22Rv1 (cell line): ENCODE results near the gene ANKRD17.

Experiments used
- H3K27ac ChIP-seq: fragments of 450-650 bp; 2 replicates; pipeline ENCODE4 v1.5.1; 2017
- ZFX ChIP-seq: fragments of 450-650 bp; IDR thresholded peaks from 2 replicates; pipeline ENCODE4 v1.6.1; 2017; ENCODE audit warnings: antibody characterized with exemption, borderline replicate concordance
- TF ChIP-seq, protein P1 (sequence below): fragments of 450-650 bp; IDR thresholded peaks from 2 replicates; pipeline ENCODE4 v1.5.1; 2017; ENCODE audit warnings: mild to moderate bottlenecking

The ANKRD17 gene

DNA sequence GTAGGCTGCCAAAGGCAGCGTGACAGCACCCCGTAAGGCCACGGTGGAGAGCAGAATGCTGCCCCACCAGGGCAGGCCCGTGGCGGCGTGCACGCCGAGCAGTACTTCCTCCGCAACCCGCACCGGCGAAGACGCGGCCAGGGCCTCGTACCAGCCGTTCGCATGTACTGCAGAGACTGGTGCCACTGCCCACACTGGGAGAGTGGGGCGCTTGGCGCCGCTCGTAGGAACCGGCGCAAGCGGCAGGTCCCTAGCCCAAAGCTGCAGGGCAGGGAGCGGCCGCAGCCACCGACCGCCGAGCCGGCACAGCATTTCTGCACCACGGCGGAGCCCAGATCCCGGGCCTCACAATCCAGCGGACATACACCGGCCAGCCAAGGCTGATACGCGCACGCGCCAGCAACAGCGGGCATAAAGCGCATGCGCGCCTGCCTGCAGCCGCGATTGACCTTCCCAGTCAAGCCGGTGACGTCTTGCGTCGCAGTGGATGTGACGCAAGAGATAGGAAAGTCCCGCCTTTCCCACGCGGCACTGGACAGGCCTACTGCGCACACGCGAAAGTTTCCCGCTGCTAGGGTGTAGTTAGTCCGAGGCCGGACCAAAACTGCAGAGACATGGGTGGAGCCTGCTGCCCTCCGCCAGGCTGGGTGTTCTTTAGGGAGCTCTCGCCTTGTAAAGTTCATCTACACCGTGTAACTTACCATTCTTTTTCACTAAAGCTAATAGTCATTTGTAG lies 189.1 kb downstream of the ANKRD17 start, which contains the start of gene COX18:
COX18 (minus strand) TSS at position 379 of the 736 bp plus-strand sequence; CDS start at position 312, 67 bp downstream.
- H3K27ac ChIP-seq = peak within 1 kb of the TSS; percentile 97
- TF ChIP-seq, protein P1, sequence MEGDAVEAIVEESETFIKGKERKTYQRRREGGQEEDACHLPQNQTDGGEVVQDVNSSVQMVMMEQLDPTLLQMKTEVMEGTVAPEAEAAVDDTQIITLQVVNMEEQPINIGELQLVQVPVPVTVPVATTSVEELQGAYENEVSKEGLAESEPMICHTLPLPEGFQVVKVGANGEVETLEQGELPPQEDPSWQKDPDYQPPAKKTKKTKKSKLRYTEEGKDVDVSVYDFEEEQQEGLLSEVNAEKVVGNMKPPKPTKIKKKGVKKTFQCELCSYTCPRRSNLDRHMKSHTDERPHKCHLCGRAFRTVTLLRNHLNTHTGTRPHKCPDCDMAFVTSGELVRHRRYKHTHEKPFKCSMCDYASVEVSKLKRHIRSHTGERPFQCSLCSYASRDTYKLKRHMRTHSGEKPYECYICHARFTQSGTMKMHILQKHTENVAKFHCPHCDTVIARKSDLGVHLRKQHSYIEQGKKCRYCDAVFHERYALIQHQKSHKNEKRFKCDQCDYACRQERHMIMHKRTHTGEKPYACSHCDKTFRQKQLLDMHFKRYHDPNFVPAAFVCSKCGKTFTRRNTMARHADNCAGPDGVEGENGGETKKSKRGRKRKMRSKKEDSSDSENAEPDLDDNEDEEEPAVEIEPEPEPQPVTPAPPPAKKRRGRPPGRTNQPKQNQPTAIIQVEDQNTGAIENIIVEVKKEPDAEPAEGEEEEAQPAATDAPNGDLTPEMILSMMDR = 0 out of 2 replicates have a peak, but pooled peaks have one; percentile 9
- no peak for TF ChIP-seq ZFX

DNA sequence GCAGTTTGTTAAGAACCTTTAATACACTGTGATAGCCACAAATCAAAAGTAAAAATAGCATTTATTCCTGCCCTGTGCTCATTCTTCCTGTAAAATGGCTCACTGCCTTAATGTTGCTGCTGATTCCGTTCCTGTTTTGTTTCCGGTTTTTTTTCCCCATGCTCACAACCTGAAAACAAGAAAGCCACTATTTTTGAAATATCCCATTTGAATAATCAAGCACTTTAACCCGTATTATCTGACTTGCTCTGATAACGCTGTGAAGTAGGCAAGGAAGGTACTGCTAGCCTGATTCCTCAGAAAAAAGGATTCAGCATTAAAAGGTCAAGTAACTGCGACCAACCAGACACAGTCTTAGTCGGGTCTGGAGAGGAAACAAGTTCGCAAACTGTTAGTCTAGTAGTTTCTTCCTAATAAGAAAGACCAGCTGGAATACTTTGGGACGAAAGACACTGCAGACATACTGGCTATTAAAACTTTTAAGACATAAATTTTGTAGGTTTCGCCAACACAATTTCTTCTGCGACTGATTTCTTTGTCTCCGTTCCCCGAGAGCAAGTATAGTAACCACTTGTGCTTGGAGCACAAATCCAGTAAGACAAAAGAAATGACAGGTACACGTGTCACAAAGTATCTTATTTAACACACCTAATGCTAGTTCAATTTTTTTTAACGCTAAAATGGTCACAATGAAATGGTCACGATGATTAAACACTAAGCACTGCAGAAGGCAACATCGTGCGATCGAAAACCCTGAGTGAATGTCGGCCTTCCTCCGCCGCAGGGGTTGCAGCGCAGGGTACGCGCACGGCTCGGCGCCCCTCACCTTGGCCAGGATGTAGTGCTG lies 189.9 kb downstream of the ANKRD17 start:
- peak overlapping the region; percentile 97 for H3K27ac ChIP-seq
- TF ChIP-seq ZFX = no peak
- TF ChIP-seq, protein P1 = no peak

DNA sequence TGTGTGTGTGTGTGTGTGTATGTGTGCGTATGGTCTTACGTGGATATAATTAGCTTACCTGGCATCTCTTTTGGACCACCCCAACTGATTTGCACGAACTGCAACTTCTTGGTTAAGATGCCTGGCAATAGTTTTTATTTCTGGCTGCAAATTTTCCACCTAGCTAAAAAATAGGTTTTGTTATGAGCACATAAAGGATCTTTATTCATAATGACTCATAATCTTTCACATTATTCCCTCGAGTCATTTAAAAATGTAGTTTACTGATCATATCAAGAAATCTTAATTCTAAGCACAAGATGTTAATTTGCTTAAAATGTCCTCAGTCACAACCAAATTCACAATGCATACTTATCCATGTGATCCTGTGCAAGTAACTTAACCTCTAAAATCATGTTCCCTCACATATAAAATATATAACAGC lies 190.6 kb downstream of the ANKRD17 start:
- TF ChIP-seq, protein P1 = no peak
- TF ChIP-seq ZFX = no peak
- peak overlapping the region; percentile 97 for H3K27ac ChIP-seq

DNA sequence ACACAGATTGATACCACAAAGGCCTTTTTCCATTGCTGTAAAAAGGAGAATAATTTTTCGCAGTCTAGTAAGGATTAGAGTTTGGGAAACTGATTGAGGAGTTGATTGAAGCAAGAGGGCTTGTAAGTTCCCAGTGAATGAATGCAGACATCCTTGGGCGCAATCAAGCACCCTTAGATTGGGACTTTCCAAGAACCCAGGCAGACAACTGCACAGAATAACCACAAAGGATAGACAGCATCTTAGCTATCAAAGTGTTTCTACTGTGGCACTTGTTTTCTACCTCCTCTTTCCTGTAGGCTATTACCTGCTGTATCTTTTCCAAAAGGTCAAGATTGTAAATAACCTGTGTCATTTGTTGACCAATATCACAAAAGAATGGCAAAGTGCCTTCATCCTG lies 191.7 kb downstream of the ANKRD17 start:
- TF ChIP-seq, protein P1 = no peak
- no peak for TF ChIP-seq ZFX
- H3K27ac ChIP-seq = peak overlapping the region; percentile 97

DNA sequence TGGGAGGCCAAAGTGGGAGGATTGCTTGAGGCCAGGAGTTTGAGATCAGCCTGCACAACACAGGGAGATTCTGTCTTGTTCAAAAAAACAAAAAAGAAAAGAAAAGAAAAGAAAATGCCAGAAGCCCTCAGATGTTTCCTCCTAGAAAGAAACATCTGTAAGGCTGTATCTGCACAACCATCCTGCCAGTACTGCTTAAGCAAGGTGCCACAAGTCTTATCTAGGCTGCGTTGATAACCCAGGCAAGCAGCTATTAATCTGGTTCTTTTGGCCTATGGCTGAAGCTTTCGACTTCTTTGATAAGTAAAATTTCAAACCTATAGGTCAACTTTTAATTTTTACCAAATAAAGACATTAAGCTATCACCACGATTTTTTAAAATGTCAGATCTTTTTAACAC lies 192.2 kb downstream of the ANKRD17 start:
- peak overlapping the region; percentile 97 for H3K27ac ChIP-seq

DNA sequence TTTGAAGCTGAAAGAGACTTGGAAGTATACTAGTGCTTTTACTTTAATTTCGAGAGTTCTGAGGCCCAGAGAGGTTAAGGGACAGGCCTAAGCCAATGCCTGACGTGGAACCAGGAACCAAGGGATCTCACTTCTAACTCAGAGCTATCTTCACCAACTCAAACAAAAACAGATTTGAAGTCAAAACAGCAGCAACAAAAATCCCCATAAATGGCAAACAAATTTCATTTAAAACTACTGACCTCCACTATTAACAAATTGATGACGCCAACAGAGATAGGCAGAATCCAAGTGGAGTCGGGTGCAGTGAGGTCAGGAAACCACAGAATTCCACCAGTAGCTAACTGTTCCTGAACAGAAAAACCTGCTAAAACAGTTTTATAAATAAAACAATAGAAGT lies 194.1 kb downstream of the ANKRD17 start:
- H3K27ac ChIP-seq = no peak overlapping the region
- no peak for TF ChIP-seq ZFX
- TF ChIP-seq, protein P1 = no peak

More for the DNA sequence above, 192.2 kb downstream of the ANKRD17 start:
- TF ChIP-seq, protein P1 = no peak
- no peak for TF ChIP-seq ZFX
